Hepatocyte (in vitro differentiated cells): ENCODE data around the gene TTC39B. TPM values are rescaled to one million over a fixed set of nuclear protein-coding genes. Genes with fewer than 3 reads are reported as not detected.

Experiments used
- DNase-seq: peaks from one replicate; pipeline ENCODE4 v3.0.0-alpha.2; 2016; ENCODE audit warnings: low spot score
- H2AFZ ChIP-seq: fragments of 200-600 bp; sonication (generic); 2 replicates; pipeline ENCODE4 v1.6.0; 2016; ENCODE audit warnings: antibody characterized with exemption, mild to moderate bottlenecking
- H3K27ac ChIP-seq: fragments of 200-600 bp; sonication (generic); 2 replicates; pipeline ENCODE4 v1.5.1; 2016; ENCODE audit warnings: mild to moderate bottlenecking
- H3K27me3 ChIP-seq: fragments of 200-600 bp; sonication (generic); 2 replicates; pipeline ENCODE4 v1.6.1; 2016
- H3K36me3 ChIP-seq: fragments of 200-600 bp; sonication (generic); replicated peaks from 2 replicates; pipeline ENCODE4 v1.5.1; 2016; ENCODE audit warnings: low read depth; ENCODE audit not compliant: insufficient read depth
- H3K4me1 ChIP-seq: fragments of 200-600 bp; sonication (generic); 2 replicates; pipeline ENCODE4 v1.5.1; 2016; ENCODE audit warnings: mild to moderate bottlenecking, moderate library complexity; ENCODE audit not compliant: insufficient read depth
- H3K4me2 ChIP-seq: fragments of 200-600 bp; sonication (generic); 2 replicates; pipeline ENCODE4 v1.6.0; 2016
- H3K4me3 ChIP-seq: fragments of 200-600 bp; sonication (generic); 2 replicates; pipeline ENCODE4 v1.5.1; 2016; ENCODE audit warnings: mild to moderate bottlenecking
- H3K79me2 ChIP-seq: fragments of 200-600 bp; sonication (generic); 2 replicates; pipeline ENCODE4 v1.6.0; 2017; ENCODE audit warnings: mild to moderate bottlenecking
- H3K9me2 ChIP-seq: fragments of 200-600 bp; sonication (generic); replicated peaks from 2 replicates; pipeline ENCODE4 v1.6.0; 2017; ENCODE audit warnings: mild to moderate bottlenecking; ENCODE audit not compliant: insufficient read depth
- H3K9me3 ChIP-seq: fragments of 200-600 bp; sonication (generic); 2 replicates; pipeline ENCODE4 v1.5.1; 2016; ENCODE audit warnings: low read depth, mild to moderate bottlenecking
- H4K20me1 ChIP-seq: fragments of 200-600 bp; sonication (generic); 2 replicates; pipeline ENCODE4 v1.6.0; 2016; ENCODE audit warnings: mild to moderate bottlenecking; ENCODE audit not compliant: insufficient read depth, poor library complexity, severe bottlenecking
- CTCF ChIP-seq: fragments of 200-600 bp; sonication (generic); IDR thresholded peaks from 2 replicates; pipeline ENCODE4 v1.5.1; 2016; ENCODE audit warnings: antibody characterized with exemption, mild to moderate bottlenecking; ENCODE audit not compliant: poor library complexity
- EZH2 ChIP-seq: fragments of 200-600 bp; sonication (generic); IDR thresholded peaks from 2 replicates; pipeline ENCODE4 v1.6.1; 2016; ENCODE audit warnings: antibody characterized with exemption, mild to moderate bottlenecking, borderline replicate concordance
- EZH2phosphoT487 ChIP-seq: fragments of 200-600 bp; sonication (generic); IDR thresholded peaks from one replicate; pipeline ENCODE4 v1.6.1; 2018; ENCODE audit warnings: antibody characterized with exemption, mild to moderate bottlenecking, low read depth, moderate library complexity; ENCODE audit not compliant: unreplicated experiment, severe bottlenecking
- WGBS: methylation state at CpG from one replicate; pipeline ENCODE4 v1.1.6; 2016; ENCODE audit warnings: low lambda C conversion rate; ENCODE audit errors: missing lambda C conversion rate; 5-methylcytosine and 5-hydroxymethylcytosine counted together
- polyA plus RNA-seq: library from polyadenylated mRNA; unstranded; fragments of >200 nt; fragmentation: Nextera tagmentation; extraction: Ambion mirVana; gene quantifications from 2 replicates; pipeline ENCODE4 v1.2.1, GENCODE V29; 2016
- total RNA-seq: library from RNA; depleted of rRNA; stranded (reverse); fragments of >200 nt; gene quantifications from 2 replicates; pipeline ENCODE4 v1.2.3, GENCODE V29; 2014

TTC39B gene
- total and polyA plus RNA-seq, 2 experiments from 2014 or later = 2.6 to 15.7 TPM

GRCh38 chr9:15133488-15133887 is 173.5 kb downstream of the TTC39B start:
- WGBS = 91% methylated on average over 3 of the region's 3 CpGs
- no peaks in the 10 kb centered on the region for H3K4me1 ChIP-seq
- no peak for DNase-seq

GRCh38 chr9:15132091-15132490 is 174.9 kb downstream of the TTC39B start:
- TF ChIP-seq CTCF = no peak
- no peak for TF ChIP-seq EZH2phosphoT487
- TF ChIP-seq EZH2 = no peak
- no peaks in the 10 kb centered on the region for H3K79me2 ChIP-seq
- H4K20me1 ChIP-seq = no peaks in the 10 kb centered on the region
- no peaks in the 10 kb centered on the region for H3K9me2 ChIP-seq
- no peak for DNase-seq
- no peak overlapping the region for H2AFZ ChIP-seq
- no peaks in the 10 kb centered on the region for H3K27me3 ChIP-seq
- H3K4me2 ChIP-seq = no peak overlapping the region
- H3K36me3 ChIP-seq = no peaks in the 10 kb centered on the region
- H3K4me3 ChIP-seq = no peak overlapping the region
- whole genome bisulfite sequencing = 91% methylated on average over 5 of the region's 5 CpGs
- no peaks in the 10 kb centered on the region for H3K4me1 ChIP-seq
- H3K9me3 ChIP-seq = no peaks in the 10 kb centered on the region
- H3K27ac ChIP-seq = no peak overlapping the region

More at GRCh38 chr9:15133488-15133887, 173.5 kb downstream of the TTC39B start:
- H3K27ac ChIP-seq = no peak overlapping the region
- TF ChIP-seq EZH2phosphoT487 = no peak
- no peak for TF ChIP-seq EZH2
- no peak for TF ChIP-seq CTCF
- H3K9me2 ChIP-seq = no peaks in the 10 kb centered on the region
- no peaks in the 10 kb centered on the region for H4K20me1 ChIP-seq
- no peaks in the 10 kb centered on the region for H3K79me2 ChIP-seq
- no peaks in the 10 kb centered on the region for H3K27me3 ChIP-seq
- H3K9me3 ChIP-seq = no peaks in the 10 kb centered on the region
- no peaks in the 10 kb centered on the region for H3K36me3 ChIP-seq
- no peak overlapping the region for H2AFZ ChIP-seq
- H3K4me3 ChIP-seq = no peak overlapping the region
- H3K4me2 ChIP-seq = no peak overlapping the region

GRCh38 chr9:15131094-15131493 is 175.9 kb downstream of the TTC39B start:
- Histone ChIP-seq H2AFZ (no peak overlapping the region), H4K20me1 (no peaks in the 10 kb centered on the region), H3K4me2 (no peak overlapping the region), H3K27ac (no peak overlapping the region), H3K36me3 (no peaks in the 10 kb centered on the region), H3K79me2 (no peaks in the 10 kb centered on the region), H3K9me2 (no peaks in the 10 kb centered on the region), H3K4me3 (no peak overlapping the region), H3K4me1 (no peaks in the 10 kb centered on the region), H3K27me3 (no peaks in the 10 kb centered on the region), H3K9me3 (no peaks in the 10 kb centered on the region)
- DNase-seq = no peak
- 84% methylated on average over 5 of the region's 5 CpGs for WGBS
- TF ChIP-seq EZH2phosphoT487 (no peak), EZH2 (no peak), CTCF (no peak)

GRCh38 chr9:15127831-15128230 is 179.2 kb downstream of the TTC39B start:
- no peak overlapping the region for H3K27ac ChIP-seq
- no peak for DNase-seq
- WGBS = 72% methylated on average over 5 of the region's 5 CpGs
- H3K79me2 ChIP-seq = no peaks in the 10 kb centered on the region
- H3K27me3 ChIP-seq = no peaks in the 10 kb centered on the region
- no peaks in the 10 kb centered on the region for H4K20me1 ChIP-seq
- no peaks in the 10 kb centered on the region for H3K9me3 ChIP-seq
- no peak overlapping the region for H3K4me2 ChIP-seq
- H3K4me1 ChIP-seq = no peaks in the 10 kb centered on the region
- no peak overlapping the region for H3K4me3 ChIP-seq
- H2AFZ ChIP-seq = no peak overlapping the region
- TF ChIP-seq EZH2 (no peak), EZH2phosphoT487 (no peak), CTCF (no peak)
- no peaks in the 10 kb centered on the region for H3K9me2 ChIP-seq
- no peaks in the 10 kb centered on the region for H3K36me3 ChIP-seq
